Fibroblast of lung (primary cell): ENCODE measurements around the gene CA4. TPM values are rescaled to one million over a fixed set of nuclear protein-coding genes. Genes with fewer than 3 reads are reported as not detected.
"Not testable (repeated sequence)": the region's sequence is repeated elsewhere in the genome, so short reads cannot be mapped to it uniquely, and the experiment has no call there.

ENCODE experiments used
- DNase-seq, 2 donors: peaks; one replicate each; pipeline versions ENCODE4 v3.0.0 to v3.0.0-alpha.2; 2010; ENCODE audit warnings: low read depth in 2 of 2
- H2AFZ ChIP-seq: 2 replicates; pipeline ENCODE4 v1.5.1; 2012; ENCODE audit warnings: low read length, control low read depth, inconsistent platforms
- H3K27ac ChIP-seq: 2 replicates; pipeline ENCODE4 v1.5.1; 2011; ENCODE audit warnings: low read length, control low read depth; ENCODE audit not compliant: insufficient read depth
- H3K27me3 ChIP-seq: 2 replicates; pipeline ENCODE4 v1.5.1; 2011; ENCODE audit warnings: mild to moderate bottlenecking, low read length; ENCODE audit not compliant: control insufficient read depth, insufficient read depth
- H3K36me3 ChIP-seq: 2 replicates; pipeline ENCODE4 v1.5.1; 2011; ENCODE audit warnings: low read length; ENCODE audit not compliant: control insufficient read depth, insufficient read depth
- H3K4me1 ChIP-seq: 2 replicates; pipeline ENCODE4 v1.5.1; 2011; ENCODE audit warnings: low read length; ENCODE audit not compliant: control insufficient read depth, insufficient read depth; ENCODE audit errors: extremely low read depth
- H3K4me2 ChIP-seq: 2 replicates; pipeline ENCODE4 v1.5.1; 2011; ENCODE audit warnings: low read length, control low read depth; ENCODE audit not compliant: insufficient read depth; ENCODE audit errors: extremely low read depth
- H3K4me3 ChIP-seq, 4 experiments: fragments of 200-600 bp in 1 of 4; sonication (generic) in 1 of 4; replicated peaks in 1 of 4; 2 replicates each; pipeline ENCODE4 v1.5.1; 2011 to 2016; ENCODE audit warnings: low read length in 4 of 4, low read depth in 3 of 4, mild to moderate bottlenecking in 3 of 4, control low read depth in 2 of 4, inconsistent platforms in 1 of 4, mixed read lengths in 1 of 4; ENCODE audit not compliant: insufficient read depth in 1 of 4; ENCODE audit errors: control extremely low read depth in 1 of 4
- H3K79me2 ChIP-seq: 2 replicates; pipeline ENCODE4 v1.5.1; 2012; ENCODE audit warnings: mild to moderate bottlenecking, low read length, inconsistent platforms; ENCODE audit not compliant: control insufficient read depth, insufficient read depth
- H3K9ac ChIP-seq: 2 replicates; pipeline ENCODE4 v1.5.1; 2011; ENCODE audit warnings: mild to moderate bottlenecking, low read length, control low read depth; ENCODE audit not compliant: insufficient read depth
- H3K9me3 ChIP-seq: 2 replicates; pipeline ENCODE4 v1.5.1; 2012; ENCODE audit warnings: low read depth, low read length; ENCODE audit not compliant: control insufficient read depth, insufficient read depth
- H4K20me1 ChIP-seq: 2 replicates; pipeline ENCODE4 v1.5.1; 2011; ENCODE audit warnings: low read length; ENCODE audit not compliant: control insufficient read depth, insufficient read depth; ENCODE audit errors: extremely low read depth
- EZH2 ChIP-seq: IDR thresholded peaks from 2 replicates; pipeline ENCODE4 v1.5.1; 2012; ENCODE audit warnings: low read length, control low read depth, mild to moderate bottlenecking; ENCODE audit errors: missing control alignments
- polyA plus RNA-seq, 2 donors: library from polyadenylated mRNA; depleted of rRNA in 1 of 2; stranded (reverse) in 1 of 2; unstranded in 1 of 2; fragments of >200 nt; gene quantifications; 2 replicates each; pipeline ENCODE4 v1.2.1, GENCODE V29; 2011 to 2012; ENCODE audit warnings: missing spikeins in 1 of 2
- total RNA-seq: library from RNA; depleted of rRNA; stranded (reverse); fragments of >200 nt; gene quantifications from 2 replicates; pipeline ENCODE4 v1.2.1, GENCODE V29; 2014
- TF ChIP-seq, protein P1 (sequence below), 2 donors: IDR thresholded peaks in 1 of 2; conservative IDR thresholded peaks in 1 of 2; 1 replicate in 1 of 2; 2 replicates in 1 of 2; pipeline ENCODE4 v1.5.1; 2011 to 2012; ENCODE audit warnings: low read length in 2 of 2, control low read depth in 1 of 2, inconsistent platforms in 1 of 2, low read depth in 1 of 2, mild to moderate bottlenecking in 1 of 2

Gene CA4
- total and polyA plus RNA-seq, 2 donors (not counting 1 experiment from before 2014, with no cell fraction given) = not detected

GRCh38 chr17:60109161-60109560, 40.6 kb upstream of the CA4 start:
- Histone ChIP-seq H3K79me2 (no peaks in the 10 kb centered on the region), H3K4me3 (no peak overlapping the region), H3K27ac (no peak overlapping the region), H3K27me3 (no peaks in the 10 kb centered on the region), H3K4me1 (peaks cover 7% of the 10 kb centered on the region), H4K20me1 (no peaks in the 10 kb centered on the region), H2AFZ (no peak overlapping the region), H3K9me3 (no peaks in the 10 kb centered on the region), H3K9ac (no peak overlapping the region), H3K4me2 (no peak overlapping the region), H3K36me3 (no peaks in the 10 kb centered on the region)
- DNase-seq = no peak
- TF ChIP-seq EZH2 = no peak
- TF ChIP-seq, protein P1, sequence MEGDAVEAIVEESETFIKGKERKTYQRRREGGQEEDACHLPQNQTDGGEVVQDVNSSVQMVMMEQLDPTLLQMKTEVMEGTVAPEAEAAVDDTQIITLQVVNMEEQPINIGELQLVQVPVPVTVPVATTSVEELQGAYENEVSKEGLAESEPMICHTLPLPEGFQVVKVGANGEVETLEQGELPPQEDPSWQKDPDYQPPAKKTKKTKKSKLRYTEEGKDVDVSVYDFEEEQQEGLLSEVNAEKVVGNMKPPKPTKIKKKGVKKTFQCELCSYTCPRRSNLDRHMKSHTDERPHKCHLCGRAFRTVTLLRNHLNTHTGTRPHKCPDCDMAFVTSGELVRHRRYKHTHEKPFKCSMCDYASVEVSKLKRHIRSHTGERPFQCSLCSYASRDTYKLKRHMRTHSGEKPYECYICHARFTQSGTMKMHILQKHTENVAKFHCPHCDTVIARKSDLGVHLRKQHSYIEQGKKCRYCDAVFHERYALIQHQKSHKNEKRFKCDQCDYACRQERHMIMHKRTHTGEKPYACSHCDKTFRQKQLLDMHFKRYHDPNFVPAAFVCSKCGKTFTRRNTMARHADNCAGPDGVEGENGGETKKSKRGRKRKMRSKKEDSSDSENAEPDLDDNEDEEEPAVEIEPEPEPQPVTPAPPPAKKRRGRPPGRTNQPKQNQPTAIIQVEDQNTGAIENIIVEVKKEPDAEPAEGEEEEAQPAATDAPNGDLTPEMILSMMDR (conservative IDR thresholded peaks at IDR 0.05 in 1 of 2, IDR thresholded peaks at IDR 0.05 in 1 of 2; ENCODE audit: low read depth in 1 of 2, low read length in 2 of 2) = no peak

DNA sequence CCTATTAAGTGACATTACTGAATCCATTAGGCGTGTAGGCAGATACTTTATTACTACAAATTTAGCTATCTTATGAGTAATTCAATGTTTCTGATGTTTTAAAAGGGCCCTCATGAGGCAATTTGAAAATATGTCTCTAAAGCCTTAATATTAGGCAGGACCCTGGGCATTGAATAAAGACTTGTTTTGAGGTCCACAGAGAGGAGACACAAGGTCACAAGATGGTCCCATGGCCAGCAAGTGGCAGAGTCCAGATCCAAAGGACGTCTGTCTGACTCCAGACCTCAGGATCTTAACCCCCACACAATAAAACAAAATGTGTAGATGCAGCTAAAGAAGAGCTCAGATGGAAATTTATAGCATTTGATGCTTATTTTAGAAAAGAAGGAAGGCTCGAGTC, 39.2 kb upstream of the CA4 start:
- TF ChIP-seq, protein P1 (conservative IDR thresholded peaks at IDR 0.05 in 1 of 2, IDR thresholded peaks at IDR 0.05 in 1 of 2; ENCODE audit: low read depth in 1 of 2, low read length in 2 of 2) = no peak
- no peak for TF ChIP-seq EZH2
- no peak overlapping the region for H3K9ac ChIP-seq
- no peaks in the 10 kb centered on the region for H4K20me1 ChIP-seq
- no peak overlapping the region for H3K4me3 ChIP-seq
- H3K9me3 ChIP-seq = no peaks in the 10 kb centered on the region
- no peak overlapping the region for H2AFZ ChIP-seq
- no peak overlapping the region for H3K4me2 ChIP-seq
- H3K27ac ChIP-seq = no peak overlapping the region
- no peaks in the 10 kb centered on the region for H3K79me2 ChIP-seq
- H3K4me1 ChIP-seq = peaks cover 7% of the 10 kb centered on the region
- no peak for DNase-seq
- H3K27me3 ChIP-seq = no peaks in the 10 kb centered on the region
- H3K36me3 ChIP-seq = no peaks in the 10 kb centered on the region

DNA sequence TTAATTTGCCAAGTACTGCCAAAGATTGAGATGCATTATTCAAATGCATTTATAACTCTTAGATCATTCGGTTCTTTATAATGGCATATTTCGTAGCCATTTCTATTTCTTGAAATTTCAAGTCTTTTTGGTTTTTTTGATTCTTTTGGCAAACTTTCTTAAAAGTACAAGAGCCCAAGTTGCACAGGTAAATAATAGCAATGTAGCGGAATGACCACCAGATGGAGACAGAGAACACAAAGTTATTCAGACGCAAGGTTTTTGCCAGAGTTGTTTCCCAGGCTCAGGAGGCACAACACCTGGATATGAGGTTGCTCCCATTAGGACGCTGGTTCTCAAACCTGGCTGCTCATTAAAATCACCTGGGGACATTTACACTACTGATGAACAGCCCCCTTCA, 38.1 kb upstream of the CA4 start:
- H4K20me1 ChIP-seq, H3K9me3 ChIP-seq, H3K27ac ChIP-seq, H2AFZ ChIP-seq, H3K36me3 ChIP-seq, DNase-seq, H3K4me3 ChIP-seq, H3K4me2 ChIP-seq, H3K27me3 ChIP-seq, H3K4me1 ChIP-seq, H3K9ac ChIP-seq, H3K79me2 ChIP-seq: not testable (repeated sequence)

GRCh38 chr17:60115364-60115763, 34.4 kb upstream of the CA4 start:
- H3K27ac ChIP-seq, H3K36me3 ChIP-seq, H3K27me3 ChIP-seq, H3K4me3 ChIP-seq, H3K79me2 ChIP-seq, H2AFZ ChIP-seq, H3K9me3 ChIP-seq, H3K4me2 ChIP-seq, H3K4me1 ChIP-seq, H4K20me1 ChIP-seq, DNase-seq, H3K9ac ChIP-seq: not testable (repeated sequence)

DNA sequence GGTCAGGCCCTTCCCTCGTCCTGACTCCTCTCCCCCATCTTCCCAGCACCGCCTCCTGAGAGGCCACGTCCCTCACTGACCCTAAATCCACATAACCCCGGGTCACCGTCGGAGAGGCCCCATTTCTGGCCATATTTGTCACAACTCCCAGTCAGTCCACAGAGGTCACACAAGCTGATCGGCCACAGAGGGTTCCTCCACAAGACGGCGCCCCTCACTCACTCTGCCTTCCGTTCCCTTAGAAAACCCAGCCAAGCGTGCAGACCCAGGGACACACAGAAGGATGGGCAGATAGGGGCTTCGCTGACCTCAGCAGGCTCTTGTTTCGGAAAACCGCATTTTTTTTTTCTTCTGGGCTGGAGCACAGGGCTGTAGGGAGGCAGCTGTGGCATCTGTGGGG, 33.6 kb upstream of the CA4 start:
- H3K36me3 ChIP-seq, H3K27ac ChIP-seq, H3K4me1 ChIP-seq, DNase-seq, H3K4me2 ChIP-seq, H3K79me2 ChIP-seq, H3K27me3 ChIP-seq, H3K9me3 ChIP-seq, H4K20me1 ChIP-seq, H3K9ac ChIP-seq, H3K4me3 ChIP-seq, H2AFZ ChIP-seq: not testable (repeated sequence)

DNA sequence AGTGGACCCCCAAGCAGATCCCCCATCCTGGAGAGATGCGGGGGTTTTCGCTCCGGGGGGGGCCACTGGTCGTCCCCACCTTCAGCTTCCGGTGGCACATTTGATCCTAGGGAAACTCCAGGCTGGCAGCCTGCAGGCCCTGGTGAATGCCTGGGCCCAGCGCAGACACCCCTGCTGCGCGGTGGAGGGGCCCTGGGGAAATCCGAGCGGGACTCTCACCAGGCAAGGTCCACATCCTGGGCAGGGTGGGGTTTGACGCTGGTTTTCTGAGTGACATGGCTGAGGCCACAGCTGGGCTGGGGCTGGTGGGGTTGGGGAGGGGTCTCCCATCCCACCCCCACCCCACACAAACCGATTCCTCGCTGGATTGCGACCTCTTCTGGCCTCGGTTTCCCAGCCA, 30.6 kb upstream of the CA4 start:
- DNase-seq, H3K36me3 ChIP-seq, H2AFZ ChIP-seq, H3K79me2 ChIP-seq, H3K9ac ChIP-seq, H3K4me3 ChIP-seq, H4K20me1 ChIP-seq, H3K27me3 ChIP-seq, H3K9me3 ChIP-seq, H3K4me2 ChIP-seq, H3K4me1 ChIP-seq, H3K27ac ChIP-seq: not testable (repeated sequence)
